Measurements from ENCODE around the gene IFT80. TPM values are rescaled to one million over a fixed set of nuclear protein-coding genes. Genes with fewer than 3 reads are reported as not detected.

IFT80 gene
- total and polyA plus RNA-seq, 2 of the 4 experiments (the other 2 are of a cell fraction): 15.2 to 16.8 TPM

- Histone ChIP-seq H2AFZ (replicated peaks; ENCODE audit: low read length, poor library complexity) (no peak overlapping the region), H4K5ac (ENCODE audit: low read depth, low read length) (no peak overlapping the region), H3K56ac (ENCODE audit: extremely low read depth, insufficient read depth, low read length) (peak overlapping the region; percentile 37; the same call in 1 of the 2 replicates), H3K9me3 (ENCODE audit: control insufficient read depth, insufficient read depth, low read length) (no peaks in the 10 kb centered on the region), H4K8ac (ENCODE audit: low read depth in 2 of 2, low read length in 2 of 2) (no peak overlapping the region), H3K4me2 (ENCODE audit: low read depth, low read length) (peak overlapping the region; percentile 93), H2BK20ac (ENCODE audit: low read depth, low read length) (no peak overlapping the region), H2BK15ac (ENCODE audit: low read depth, low read length) (no peak overlapping the region), H3K23ac (ENCODE audit: low read depth, low read length) (peak overlapping the region; percentile 40; the same call in 1 of the 2 replicates), H3K4me3 (ENCODE audit: insufficient read depth, low read depth, low read length) (peak overlapping the region; percentile 60), H3K36me3 (ENCODE audit: control insufficient read depth, insufficient read depth, low read length) (no peaks in the 10 kb centered on the region; the same call in 1 of the 2 replicates), H3K14ac (replicated peaks; ENCODE audit: low read depth, low read length) (no peak overlapping the region), H2BK120ac (ENCODE audit: low read depth, low read length) (peak overlapping the region; percentile 42; the same call in 1 of the 2 replicates), H3K4ac (ENCODE audit: low read depth, low read length) (no peak overlapping the region), H3K9me1 (ENCODE audit: insufficient read depth, low read length) (no peaks in the 10 kb centered on the region), H3K4me1 (ENCODE audit: control insufficient read depth, insufficient read depth, low read length) (no peaks in the 10 kb centered on the region), H3K27me3 (ENCODE audit: control insufficient read depth, insufficient read depth, low read length) (no peaks in the 10 kb centered on the region), H3K79me1 (ENCODE audit: low read depth in 1 of 2, low read length in 2 of 2) (peaks cover 0 to 13% of the 10 kb centered on the region in 2 experiments; a peak in 2 of 4 replicates), H2AK5ac (ENCODE audit: low read depth, low read length) (no peak overlapping the region), H3K18ac (ENCODE audit: low read depth, low read length) (no peak overlapping the region; the same call in 1 of the 2 replicates), H2BK5ac (ENCODE audit: low read depth, low read length, poor library complexity, severe bottlenecking) (peak overlapping the region; percentile 76), H3K9ac (ENCODE audit: low read depth, low read length) (peak overlapping the region; percentile 59; the same call in 1 of the 2 replicates), H4K20me1 (ENCODE audit: insufficient read depth, low read length) (peaks cover 3% of the 10 kb centered on the region), H2AK9ac (replicated peaks; ENCODE audit: low read depth, low read length, poor library complexity) (no peak overlapping the region), H3K27ac (ENCODE audit: insufficient read depth, low read length) (peak overlapping the region; percentile 53; the same call in 1 of the 2 replicates), H4K91ac (ENCODE audit: insufficient read depth, low read depth, low read length) (no peak overlapping the region)
- no TSS peak for BruUV-seq (replicated peaks)
- no peak for DNase-seq
- no peak for ATAC-seq (ENCODE audit: low read depth)
- intact Hi-C loops (cut with micrococcal nuclease): loop anchor here (2.0 to 5.0 kb wide), 2 partner anchors 46 to 365 kb away; partner anchors contain the start of gene TRIM59
- CTCF ChIA-PET: no interaction called here
- dilution Hi-C loops (cut with HindIII; ENCODE audit: low sequenced_read_pairs, unreplicated experiment): no loop called here
- no CpG with 5 or more reads among the region's 11 CpGs for WGBS, 2 experiments (ENCODE audit: extremely low coverage in 2 of 2, insufficient read length in 1 of 2)
- in situ Hi-C loops (cut with MboI; ENCODE audit: low sequenced_read_pairs): loop anchor here (25.0 kb wide), 1 partner anchor 515 kb away; no protein-coding TSS in a partner anchor
- POLR2A ChIA-PET (ENCODE audit: unreplicated experiment): no interaction called here
- TF ChIP-seq FOS (IDR thresholded peaks at IDR 0.05; ENCODE audit: low read depth, low read length) (no peak), CHD1 (IDR thresholded peaks at IDR 0.05; ENCODE audit: low read depth, low read length) (no peak), RCOR1 (IDR thresholded peaks at IDR 0.05; ENCODE audit: insufficient replicate concordance, low read length) (no peak), POLR2A (IDR thresholded peaks at IDR 0.05; ENCODE audit: low read depth, low read length) (no peak), USF2 (IDR thresholded peaks at IDR 0.05; ENCODE audit: low read depth, low read length) (no peak), NFE2L2 (IDR thresholded peaks at IDR 0.05; ENCODE audit: low read depth, low read length) (no peak), MAZ (IDR thresholded peaks at IDR 0.05; ENCODE audit: borderline replicate concordance, low read depth, low read length) (no peak), BHLHE40 (IDR thresholded peaks at IDR 0.05; ENCODE audit: low read depth, low read length) (no peak), RAD21 (IDR thresholded peaks at IDR 0.05; ENCODE audit: low read length) (no peak), MAFK (IDR thresholded peaks at IDR 0.05; ENCODE audit: low read depth, low read length) (no peak), MXI1 (IDR thresholded peaks at IDR 0.05; ENCODE audit: borderline replicate concordance, low read depth, low read length) (no peak), RFX5 (IDR thresholded peaks at IDR 0.05; ENCODE audit: low read depth, low read length) (no peak), CTCF (conservative IDR thresholded peaks at IDR 0.05; ENCODE audit: low read depth, low read length) (no peak), ELK1 (IDR thresholded peaks at IDR 0.05; ENCODE audit: borderline replicate concordance, low read depth, low read length) (no peak)
Measured at GRCh38 chr3:160402221-160403027, 3.4 kb upstream of the IFT80 start.
